Measurements from ENCODE around the gene OR1I1.

Gene OR1I1

GRCh38 chr19:15141143-15141542, 59.1 kb downstream of the OR1I1 start:
- FAIRE-seq (no peak), DNase-seq (ENCODE audit: insufficient read length, low spot score) (no peak)

GRCh38 chr19:15142313-15142712, 60.3 kb downstream of the OR1I1 start:
- DNase-seq (ENCODE audit: insufficient read length, low spot score) (no peak), FAIRE-seq (no peak)

Data from HTR-8/SVneo (cell line).